GM23248 (cell line): ENCODE results near the gene NR2F1.

ENCODE experiments used
- EZH2 ChIP-seq: fragments of 200-600 bp; sonication (generic); IDR thresholded peaks from 2 replicates; pipeline ENCODE4 v1.6.1; 2018; ENCODE audit warnings: antibody characterized with exemption, mild to moderate bottlenecking; ENCODE audit not compliant: insufficient read depth, poor library complexity, severe bottlenecking
- EZH2phosphoT487 ChIP-seq: fragments of 200-600 bp; sonication (generic); IDR thresholded peaks from 2 replicates; pipeline ENCODE4 v1.6.1; 2018; ENCODE audit warnings: antibody characterized with exemption, moderate library complexity, mild to moderate bottlenecking, low read depth; ENCODE audit not compliant: insufficient read depth

DNA sequence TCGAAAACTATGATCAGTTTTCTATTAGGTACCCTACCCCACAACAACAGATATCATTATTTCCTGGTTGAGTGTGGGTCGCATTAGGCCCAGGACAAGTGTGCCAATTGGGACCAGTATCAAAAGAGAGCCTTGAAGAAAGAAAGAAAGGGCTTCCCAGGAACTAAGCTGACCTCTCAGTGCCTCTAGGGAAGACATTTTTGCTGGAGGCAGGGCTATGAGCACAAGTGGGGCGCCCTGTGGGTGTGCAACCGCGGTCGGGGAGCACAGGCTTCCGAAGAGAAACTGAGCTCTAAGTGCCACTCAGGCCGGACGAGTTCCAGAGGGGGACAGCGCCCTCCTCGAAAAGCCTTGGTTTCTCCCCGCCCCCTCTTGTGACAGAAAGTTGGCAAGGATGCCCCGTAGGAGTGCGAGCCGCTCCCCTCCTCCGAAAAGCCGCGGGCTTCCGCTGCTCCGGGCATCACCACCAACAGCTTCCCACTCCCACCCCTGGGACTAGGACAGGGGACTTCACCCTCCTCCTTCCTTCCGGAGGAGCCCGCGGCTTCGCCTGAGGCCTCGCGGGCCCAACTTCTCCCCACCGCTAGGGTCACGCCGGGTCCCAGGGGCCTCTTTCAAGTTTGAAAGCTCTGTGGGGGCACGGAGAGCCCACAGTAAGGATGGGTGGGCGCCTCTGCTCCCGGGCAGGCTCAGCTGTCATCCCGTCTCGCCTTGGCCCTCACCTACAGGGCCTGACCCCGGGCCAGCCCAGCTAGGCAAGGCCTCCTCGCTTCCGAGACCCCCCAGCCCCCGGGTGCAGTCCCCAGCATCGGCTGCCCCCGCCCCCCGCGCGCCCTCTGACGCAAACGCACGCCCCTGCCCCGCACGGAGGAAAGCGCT is 4.0 kb upstream of the NR2F1 start:
- TF ChIP-seq EZH2 (no peak), EZH2phosphoT487 (no peak)
